Measurements from ENCODE around the gene GAB4.
A peak's percentile ranks its signal among the peaks of the same experiment; 100 is the strongest.
"Not testable (repeated sequence)": the region's sequence is repeated elsewhere in the genome, so short reads cannot be mapped to it uniquely, and the experiment has no call there.

Gene GAB4

DNA sequence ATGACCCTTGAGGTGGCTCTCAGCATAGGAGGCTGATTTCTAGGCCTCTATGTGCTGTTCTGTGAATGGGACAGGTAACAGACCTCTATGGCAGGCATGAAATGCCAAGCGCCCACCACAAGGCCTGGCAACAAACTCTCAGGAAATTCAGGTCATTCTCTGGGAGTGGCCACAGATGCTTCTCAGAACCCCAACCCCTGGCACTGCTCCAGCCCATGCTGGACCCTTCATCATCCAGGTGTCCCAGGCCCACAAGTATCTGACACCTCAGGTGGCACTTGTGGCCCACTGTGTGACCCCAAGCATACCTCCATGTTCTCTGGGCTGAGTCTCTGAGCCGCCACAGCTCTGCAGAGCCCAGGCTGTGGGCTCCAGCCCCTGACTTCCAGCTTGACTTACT is 24.3 kb upstream of the GAB4 start:
- not testable (repeated sequence) for H3K27ac ChIP-seq (ENCODE audit: low read length); H3K4me3 ChIP-seq (ENCODE audit: low read length); H3K9me3 ChIP-seq (ENCODE audit: insufficient read depth, low read depth, low read length); H3K4me1 ChIP-seq (ENCODE audit: insufficient read depth, low read length); H3K36me3 ChIP-seq (ENCODE audit: insufficient read depth, low read depth, low read length); H3K9ac ChIP-seq (ENCODE audit: low read depth, low read length)
- peaks cover 14% of the 10 kb centered on the region; the same call in 1 of the 2 replicates for H3K27me3 ChIP-seq (ENCODE audit: insufficient read depth, low read length)

- not testable (repeated sequence) for H3K4me3 ChIP-seq (ENCODE audit: low read length); H3K9ac ChIP-seq (ENCODE audit: low read depth, low read length); H3K36me3 ChIP-seq (ENCODE audit: insufficient read depth, low read depth, low read length); H3K27ac ChIP-seq (ENCODE audit: low read length); H3K4me1 ChIP-seq (ENCODE audit: insufficient read depth, low read length); H3K27me3 ChIP-seq (ENCODE audit: insufficient read depth, low read length); H3K9me3 ChIP-seq (ENCODE audit: insufficient read depth, low read depth, low read length)
Measured at GRCh38 chr22:17024380-17024779, 16.4 kb upstream of the GAB4 start.

GRCh38 chr22:17015552-17015951 is 7.5 kb upstream of the GAB4 start:
- H3K27me3 ChIP-seq (ENCODE audit: insufficient read depth, low read length): not testable (repeated sequence)

GRCh38 chr22:17014101-17014440 is 6.0 kb upstream of the GAB4 start:
- not testable (repeated sequence) for H3K36me3 ChIP-seq (ENCODE audit: insufficient read depth, low read depth, low read length); H3K4me3 ChIP-seq (ENCODE audit: low read length)

More at GRCh38 chr22:17015552-17015951, 7.5 kb upstream of the GAB4 start:
- not testable (repeated sequence) for H3K9me3 ChIP-seq (ENCODE audit: insufficient read depth, low read depth, low read length); H3K9ac ChIP-seq (ENCODE audit: low read depth, low read length); H3K4me3 ChIP-seq (ENCODE audit: low read length); H3K36me3 ChIP-seq (ENCODE audit: insufficient read depth, low read depth, low read length); H3K27ac ChIP-seq (ENCODE audit: low read length); H3K4me1 ChIP-seq (ENCODE audit: insufficient read depth, low read length)

DNA sequence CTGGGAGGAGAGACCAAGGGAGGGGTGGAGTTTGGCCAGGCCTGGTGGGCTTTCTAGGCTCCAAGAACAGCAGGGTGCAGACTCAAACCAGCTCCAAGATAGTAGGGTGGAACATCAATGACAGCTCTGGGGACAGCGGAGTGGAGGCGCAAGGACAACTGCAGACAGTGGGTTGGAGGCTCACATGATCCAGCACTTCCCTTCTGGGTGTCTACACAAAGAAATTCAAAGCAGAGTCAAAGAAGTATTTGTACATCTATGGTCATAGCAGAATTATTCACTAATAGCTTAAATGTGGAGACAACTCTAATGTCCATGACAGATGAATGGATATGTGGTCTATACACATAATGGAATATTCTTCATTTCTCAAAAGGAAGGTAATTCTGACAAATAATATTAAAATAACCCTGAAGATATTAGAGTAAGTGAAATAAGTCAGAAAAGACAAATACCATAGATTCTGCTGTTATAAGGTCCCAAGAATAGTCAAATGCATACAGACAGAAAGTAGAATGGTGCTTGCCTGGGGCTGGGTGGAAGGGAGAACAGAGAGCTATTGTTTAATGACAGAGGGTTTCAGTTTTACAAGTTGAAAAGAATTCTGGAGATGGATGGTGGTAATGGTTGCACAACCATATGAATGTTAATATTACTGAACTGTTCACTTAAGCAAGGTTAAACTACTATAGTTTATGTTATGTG is 5.5 kb upstream of the GAB4 start:
- Histone ChIP-seq H3K4me3 (ENCODE audit: low read length) (no peak overlapping the region), H3K9ac (ENCODE audit: low read depth, low read length) (no peak overlapping the region), H3K9me3 (ENCODE audit: insufficient read depth, low read depth, low read length) (peaks cover 4% of the 10 kb centered on the region; the same call in 1 of the 2 replicates), H3K27me3 (ENCODE audit: insufficient read depth, low read length) (peaks cover 16% of the 10 kb centered on the region), H3K27ac (ENCODE audit: low read length) (no peak overlapping the region), H3K4me1 (ENCODE audit: insufficient read depth, low read length) (no peaks in the 10 kb centered on the region), H3K36me3 (ENCODE audit: insufficient read depth, low read depth, low read length) (no peaks in the 10 kb centered on the region)

More at GRCh38 chr22:17014101-17014440, 6.0 kb upstream of the GAB4 start:
- not testable (repeated sequence) for H3K9ac ChIP-seq (ENCODE audit: low read depth, low read length); H3K9me3 ChIP-seq (ENCODE audit: insufficient read depth, low read depth, low read length); H3K4me1 ChIP-seq (ENCODE audit: insufficient read depth, low read length); H3K27ac ChIP-seq (ENCODE audit: low read length)
- H3K27me3 ChIP-seq (ENCODE audit: insufficient read depth, low read length): peaks cover 10% of the 10 kb centered on the region

GRCh38 chr22:17012267-17012666 is 4.2 kb upstream of the GAB4 start:
- Histone ChIP-seq H3K36me3 (ENCODE audit: insufficient read depth, low read depth, low read length) (no peaks in the 10 kb centered on the region), H3K27me3 (ENCODE audit: insufficient read depth, low read length) (peaks cover 28% of the 10 kb centered on the region), H3K4me3 (ENCODE audit: low read length) (no peak overlapping the region), H3K9ac (ENCODE audit: low read depth, low read length) (no peak overlapping the region), H3K27ac (ENCODE audit: low read length) (no peak overlapping the region), H3K4me1 (ENCODE audit: insufficient read depth, low read length) (no peaks in the 10 kb centered on the region), H3K9me3 (ENCODE audit: insufficient read depth, low read depth, low read length) (peaks cover 4% of the 10 kb centered on the region; the same call in 1 of the 2 replicates)

- Histone ChIP-seq H3K27me3 (ENCODE audit: insufficient read depth, low read length) (peaks cover 45% of the 10 kb centered on the region), H3K9me3 (ENCODE audit: insufficient read depth, low read depth, low read length) (no peaks in the 10 kb centered on the region; the same call in 1 of the 2 replicates), H3K4me1 (ENCODE audit: insufficient read depth, low read length) (no peaks in the 10 kb centered on the region), H3K4me3 (ENCODE audit: low read length) (no peak overlapping the region), H3K36me3 (ENCODE audit: insufficient read depth, low read depth, low read length) (no peaks in the 10 kb centered on the region), H3K9ac (ENCODE audit: low read depth, low read length) (no peak overlapping the region), H3K27ac (ENCODE audit: low read length) (no peak overlapping the region)
Measured at GRCh38 chr22:17009640-17010291, 1.7 kb upstream of the GAB4 start.

GRCh38 chr22:17007257-17007656 is 765 bp downstream of the GAB4 start:
- no peak overlapping the region for H3K9ac ChIP-seq (ENCODE audit: low read depth, low read length)

DNA sequence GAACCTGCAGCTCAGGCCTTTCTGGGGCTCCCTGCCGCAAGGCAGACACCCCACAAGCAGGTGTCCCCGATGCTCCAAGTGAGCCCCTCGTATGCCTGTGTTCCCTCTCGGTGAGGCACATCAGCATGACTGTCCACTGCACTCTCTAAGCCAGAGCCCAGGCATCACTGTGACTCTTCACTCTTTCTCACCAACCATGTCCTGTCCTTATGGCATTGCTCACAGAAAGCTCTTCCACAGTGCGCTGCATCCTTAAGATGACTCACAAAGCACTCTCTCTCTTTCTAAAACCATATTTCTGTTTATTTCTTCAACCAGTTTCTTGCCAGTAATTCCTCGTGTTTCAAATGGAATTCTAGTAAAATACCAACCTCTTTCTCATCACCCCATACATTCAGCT is 18.1 kb downstream of the GAB4 start:
- H3K36me3 ChIP-seq (ENCODE audit: insufficient read depth, low read depth, low read length): no peaks in the 10 kb centered on the region
- no peak overlapping the region for H3K9ac ChIP-seq (ENCODE audit: low read depth, low read length)
- H3K27me3 ChIP-seq (ENCODE audit: insufficient read depth, low read length): peaks cover 5% of the 10 kb centered on the region; the same call in 1 of the 2 replicates
- no peaks in the 10 kb centered on the region for H3K4me1 ChIP-seq (ENCODE audit: insufficient read depth, low read length)
- no peak overlapping the region for H3K27ac ChIP-seq (ENCODE audit: low read length)
- peaks cover 18% of the 10 kb centered on the region for H3K9me3 ChIP-seq (ENCODE audit: insufficient read depth, low read depth, low read length)
- H3K4me3 ChIP-seq (ENCODE audit: low read length): no peak overlapping the region

More at GRCh38 chr22:17007257-17007656, 765 bp downstream of the GAB4 start:
- no peaks in the 10 kb centered on the region for H3K36me3 ChIP-seq (ENCODE audit: insufficient read depth, low read depth, low read length)
- H3K4me1 ChIP-seq (ENCODE audit: insufficient read depth, low read length): no peaks in the 10 kb centered on the region
- H3K9me3 ChIP-seq (ENCODE audit: insufficient read depth, low read depth, low read length): no peaks in the 10 kb centered on the region; the same call in 1 of the 2 replicates
- no peak overlapping the region for H3K27ac ChIP-seq (ENCODE audit: low read length)
- H3K4me3 ChIP-seq (ENCODE audit: low read length): peak overlapping the region; percentile 58; the same call in 1 of the 2 replicates
- peaks cover 45% of the 10 kb centered on the region for H3K27me3 ChIP-seq (ENCODE audit: insufficient read depth, low read length)

DNA sequence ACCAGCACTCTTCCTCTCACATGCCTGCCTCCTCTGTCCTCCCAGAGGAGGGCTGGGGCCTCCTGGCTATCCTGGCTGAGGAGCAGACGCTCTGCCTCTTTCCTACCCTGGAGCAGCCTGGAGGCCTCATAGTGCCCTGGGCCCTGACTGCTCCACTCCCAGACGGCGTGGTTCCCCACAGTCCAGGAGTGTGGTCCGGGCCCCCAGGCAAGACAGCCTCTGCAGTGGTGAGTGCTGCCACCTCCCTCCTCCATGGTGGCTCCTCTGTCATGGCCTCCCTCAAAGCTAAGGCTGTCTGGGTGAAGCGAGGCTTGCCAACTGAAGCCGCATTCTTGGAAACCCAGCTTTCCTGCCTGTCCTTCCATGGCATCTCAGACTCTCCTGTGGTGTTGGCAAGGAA is 19.8 kb downstream of the GAB4 start:
- H3K36me3 ChIP-seq (ENCODE audit: insufficient read depth, low read depth, low read length): no peaks in the 10 kb centered on the region
- no peaks in the 10 kb centered on the region for H3K4me1 ChIP-seq (ENCODE audit: insufficient read depth, low read length)
- no peak overlapping the region for H3K27ac ChIP-seq (ENCODE audit: low read length)
- H3K9ac ChIP-seq (ENCODE audit: low read depth, low read length): no peak overlapping the region
- peaks cover 5% of the 10 kb centered on the region; the same call in 1 of the 2 replicates for H3K27me3 ChIP-seq (ENCODE audit: insufficient read depth, low read length)
- peaks cover 33% of the 10 kb centered on the region for H3K9me3 ChIP-seq (ENCODE audit: insufficient read depth, low read depth, low read length)
- no peak overlapping the region for H3K4me3 ChIP-seq (ENCODE audit: low read length)

- Histone ChIP-seq H3K9me3 (ENCODE audit: insufficient read depth, low read depth, low read length) (peaks cover 37% of the 10 kb centered on the region), H3K27ac (ENCODE audit: low read length) (no peak overlapping the region), H3K36me3 (ENCODE audit: insufficient read depth, low read depth, low read length) (no peaks in the 10 kb centered on the region), H3K4me3 (ENCODE audit: low read length) (no peak overlapping the region), H3K4me1 (ENCODE audit: insufficient read depth, low read length) (no peaks in the 10 kb centered on the region), H3K9ac (ENCODE audit: low read depth, low read length) (no peak overlapping the region), H3K27me3 (ENCODE audit: insufficient read depth, low read length) (peaks cover 5% of the 10 kb centered on the region; the same call in 1 of the 2 replicates)
Measured at GRCh38 chr22:16987822-16988221, 20.2 kb downstream of the GAB4 start.
